NK-92 (cell line): ENCODE measurements around the gene SMYD3.
"Not testable (repeated sequence)": the region's sequence is repeated elsewhere in the genome, so short reads cannot be mapped to it uniquely, and the experiment has no call there.

Experiments used
- DNase-seq: peaks from one replicate; lab custom pipeline; 2025; ENCODE audit not compliant: unreplicated experiment; lab: John Stamatoyannopoulos, UW

SMYD3 gene

DNA sequence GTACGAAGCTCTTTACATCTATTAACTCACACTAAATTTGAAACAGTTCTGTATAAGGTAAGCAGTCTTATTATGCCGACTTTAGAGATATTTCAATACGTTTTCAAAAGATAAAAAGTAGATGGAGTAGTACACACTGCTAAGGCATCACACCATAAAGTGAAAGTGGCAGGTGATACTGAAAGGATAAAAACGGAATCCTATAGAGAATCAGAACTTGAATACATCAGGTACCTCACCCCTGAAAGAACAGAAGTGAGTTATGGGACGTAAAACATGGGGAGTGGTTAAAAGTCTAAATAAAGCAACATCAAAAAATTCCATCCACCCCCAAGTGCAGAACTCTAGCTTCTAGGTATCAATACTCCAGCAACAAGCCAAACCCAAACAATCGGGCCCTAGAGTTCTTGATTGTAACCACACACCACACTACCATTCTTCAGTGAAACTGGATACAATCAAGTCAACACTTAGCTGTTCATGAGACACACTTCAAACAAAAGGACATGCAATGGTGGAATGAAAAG, 142.6 kb downstream of the SMYD3 start:
- DNase-seq: no peak

DNA sequence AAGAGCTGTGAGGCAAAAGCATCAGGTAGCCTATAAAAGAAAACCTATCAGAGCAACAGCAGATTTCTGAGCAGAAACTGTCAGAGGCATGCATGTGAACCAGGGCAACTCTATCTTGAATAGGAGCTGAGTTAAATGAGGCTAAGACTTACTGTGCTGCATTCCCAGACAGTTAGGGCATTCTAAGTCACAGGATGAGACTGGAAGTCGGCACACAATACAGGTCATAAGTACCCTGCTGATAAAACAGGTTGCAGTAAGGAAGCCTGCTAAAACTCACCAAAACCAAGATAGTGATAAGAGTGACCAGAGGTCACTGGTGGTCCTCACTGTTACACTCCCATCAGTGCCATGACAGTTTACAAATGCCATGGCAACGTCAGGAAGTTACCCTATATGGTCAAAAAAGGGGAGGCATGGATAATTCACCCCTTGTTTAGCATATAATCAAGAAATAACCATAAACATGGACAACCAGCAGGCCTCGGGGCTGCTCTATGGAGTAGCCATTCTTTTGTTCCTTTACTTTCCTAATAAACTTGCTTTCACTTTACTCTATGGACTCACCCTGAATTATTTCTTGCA, 150.0 kb downstream of the SMYD3 start:
- not testable (repeated sequence) for DNase-seq

DNA sequence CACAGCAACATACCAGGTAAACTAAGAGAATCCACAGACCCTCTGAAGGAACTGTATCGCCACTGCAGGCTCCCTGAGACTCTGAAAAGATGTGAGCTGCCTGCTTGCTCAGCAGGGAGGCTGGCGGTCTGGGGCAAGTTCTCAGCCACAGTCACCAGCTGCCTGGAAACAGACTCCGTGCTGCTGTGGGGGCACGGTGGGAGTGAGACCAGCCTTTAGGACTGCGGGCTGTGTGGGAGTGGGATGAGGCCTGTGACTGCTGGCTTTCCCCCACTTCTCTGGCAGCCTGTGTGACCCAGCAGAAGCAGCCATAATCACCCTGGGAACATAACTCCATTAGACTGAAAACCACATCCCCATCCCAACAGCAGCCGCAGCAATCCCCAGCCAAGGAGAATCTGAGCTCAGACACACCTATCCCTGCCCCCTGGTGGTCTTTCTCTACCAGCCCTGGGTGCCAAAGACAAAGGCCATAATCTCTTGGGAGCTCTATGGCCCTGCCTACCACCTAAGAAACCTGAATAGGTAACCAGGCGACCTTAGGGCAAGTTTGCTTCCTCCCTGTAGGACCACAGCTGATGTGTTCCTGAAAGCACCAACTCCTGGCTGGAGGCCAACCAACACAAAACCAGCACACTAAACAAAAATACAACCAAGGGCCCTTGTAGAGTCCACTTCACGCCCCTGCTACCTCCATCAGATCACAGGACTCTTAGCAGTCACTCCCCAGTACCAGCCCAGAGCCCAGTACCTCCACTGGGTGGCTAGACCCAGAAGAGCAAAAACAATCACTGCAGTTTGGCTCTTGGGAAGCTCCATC, 151.5 kb downstream of the SMYD3 start:
- DNase-seq: no peak

DNA sequence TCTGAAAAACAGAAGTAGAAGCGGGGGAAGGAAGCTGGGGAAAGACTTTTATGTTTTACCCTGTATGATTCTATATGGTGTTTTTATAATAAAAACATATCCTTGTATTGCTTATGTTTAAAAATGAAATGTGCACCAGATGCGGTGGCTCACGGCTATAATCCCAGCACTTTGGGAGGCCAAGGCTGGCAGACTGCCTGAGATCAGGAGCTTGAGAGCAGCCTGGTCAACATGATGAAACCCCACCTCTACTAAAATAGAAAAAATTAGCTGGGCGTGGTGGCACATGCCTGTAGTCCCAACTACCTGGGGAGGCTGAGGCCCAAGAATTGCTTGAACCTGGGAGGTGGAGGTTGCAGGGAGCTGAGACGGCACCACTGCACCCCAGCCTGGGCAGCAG, 155.4 kb downstream of the SMYD3 start:
- DNase-seq: no peak

DNA sequence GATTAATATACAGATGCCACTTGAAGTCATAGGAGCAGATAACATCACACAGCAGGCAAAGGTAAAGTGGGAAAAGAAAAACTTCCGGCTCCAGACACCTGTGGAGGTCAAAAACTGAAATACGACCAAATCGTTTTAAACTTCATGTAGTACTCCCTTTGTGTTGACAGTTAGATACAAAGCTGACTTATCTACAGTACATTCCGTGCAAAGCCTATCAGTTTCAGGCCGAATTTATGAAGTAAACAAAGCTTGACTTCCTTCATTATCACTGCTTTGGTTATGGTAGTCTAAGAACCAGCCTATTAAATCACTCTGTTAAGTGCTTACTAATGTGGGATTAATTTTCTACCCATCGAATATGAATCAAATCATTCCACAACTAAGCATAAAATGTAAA, 156.3 kb downstream of the SMYD3 start:
- no peak for DNase-seq

DNA sequence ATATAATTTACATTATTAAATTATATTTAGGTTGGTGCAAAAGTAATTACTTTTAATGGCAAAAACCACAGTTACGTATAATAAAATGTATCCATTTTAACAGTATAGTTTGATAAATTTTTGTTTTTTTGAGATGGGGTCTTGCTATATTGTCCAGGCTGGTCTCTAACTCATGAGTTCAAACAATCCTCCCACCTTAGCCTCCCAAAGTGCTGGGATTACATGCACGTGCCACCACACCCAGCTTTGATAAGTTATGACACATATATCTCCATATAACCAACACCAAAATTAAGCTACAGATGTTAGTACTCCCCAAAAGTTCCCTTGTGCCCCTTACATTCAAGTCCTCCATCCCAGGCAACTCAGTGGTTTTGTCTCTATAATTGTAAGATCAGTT, 163.1 kb downstream of the SMYD3 start:
- DNase-seq: no peak

DNA sequence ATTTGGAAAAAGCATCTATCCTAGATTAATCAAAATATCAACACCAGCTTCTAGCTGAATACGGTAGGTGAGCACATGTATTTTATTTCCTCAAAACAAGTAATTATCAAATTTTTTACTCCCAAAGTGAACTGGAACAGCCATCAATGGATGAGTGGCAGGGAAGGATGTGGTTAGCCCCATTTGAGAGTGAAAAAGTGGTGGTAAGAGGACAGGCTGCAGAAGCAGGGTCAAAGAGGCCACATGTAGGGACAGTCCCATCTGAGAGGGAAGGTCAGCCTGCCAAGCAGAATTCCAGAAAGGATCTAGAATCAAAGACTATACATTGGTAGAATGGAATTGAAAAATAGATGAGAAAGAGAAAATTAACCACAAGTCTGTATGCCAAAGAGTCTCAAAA, 163.8 kb downstream of the SMYD3 start:
- DNase-seq: no peak

DNA sequence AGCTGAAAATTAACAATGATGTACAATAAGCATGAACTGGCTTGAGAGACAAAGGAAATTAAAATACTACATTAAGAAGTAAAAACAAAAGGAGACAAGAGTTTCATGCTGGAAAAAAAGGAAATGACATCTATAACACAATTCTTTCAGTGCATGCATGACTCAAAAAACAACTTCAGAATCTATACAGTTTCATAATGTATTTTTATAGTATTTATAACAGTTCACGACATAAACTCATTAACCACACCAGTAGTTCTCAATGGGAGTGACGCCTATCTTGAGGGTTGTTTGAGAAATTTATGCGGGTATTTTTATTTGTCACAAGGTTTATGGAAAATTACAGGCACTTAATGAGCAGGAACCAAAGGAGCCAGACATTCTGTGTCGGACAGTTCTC, 168.5 kb downstream of the SMYD3 start:
- no peak for DNase-seq

DNA sequence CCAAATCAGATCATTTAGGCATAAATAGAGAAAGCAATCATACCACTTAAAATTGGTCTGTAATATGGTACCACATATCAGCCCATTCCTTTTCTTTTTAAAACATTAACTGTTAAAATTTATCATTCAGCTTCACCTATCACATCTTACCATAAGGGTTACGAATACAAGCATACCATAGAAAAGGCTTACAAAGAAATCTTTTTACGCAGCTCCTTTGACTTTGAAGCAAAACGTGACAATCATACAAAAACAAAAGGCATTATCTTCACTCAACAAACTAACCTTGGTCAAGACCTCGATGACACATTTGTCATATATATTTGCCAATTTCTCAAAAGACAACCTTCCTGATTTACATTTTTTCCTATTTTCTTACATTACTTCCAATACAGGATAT, 169.0 kb downstream of the SMYD3 start:
- no peak for DNase-seq

DNA sequence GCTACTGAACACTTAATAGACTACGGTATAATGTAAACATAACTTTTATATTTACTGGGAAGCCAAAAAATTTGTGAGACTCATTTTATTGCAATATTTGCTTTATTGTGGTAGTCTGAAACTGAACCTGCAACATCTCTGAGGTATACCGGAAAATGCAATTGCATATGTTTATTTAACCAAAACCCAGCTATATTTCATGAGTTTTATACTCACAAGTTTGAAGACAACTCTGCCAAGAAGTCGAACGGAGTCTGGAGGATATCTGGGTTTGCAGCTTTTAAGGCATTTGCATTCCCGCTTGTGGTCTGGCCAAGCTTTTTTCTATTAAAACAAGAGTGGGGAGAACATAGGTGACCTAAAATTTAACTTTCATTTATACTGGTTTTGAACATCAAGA, 171.9 kb downstream of the SMYD3 start:
- no peak for DNase-seq

DNA sequence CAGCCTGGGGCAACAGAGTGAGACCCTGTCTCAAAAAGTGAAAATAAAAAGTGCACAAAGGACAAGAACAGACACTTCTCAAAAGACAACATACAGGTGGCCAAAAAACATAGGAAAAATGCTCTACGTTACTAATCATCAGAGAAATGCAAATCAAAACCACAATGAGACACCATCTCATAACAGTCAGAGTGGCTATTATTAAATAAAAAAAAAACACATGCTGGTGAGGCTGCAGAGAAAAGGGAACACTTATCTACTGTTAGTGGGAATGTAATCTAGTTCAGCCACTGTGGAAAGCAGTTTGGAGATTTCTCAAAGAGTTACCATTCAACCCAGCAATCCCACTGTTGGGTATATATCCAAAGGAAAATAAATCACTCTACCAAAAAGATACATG, 173.2 kb downstream of the SMYD3 start:
- no peak for DNase-seq

DNA sequence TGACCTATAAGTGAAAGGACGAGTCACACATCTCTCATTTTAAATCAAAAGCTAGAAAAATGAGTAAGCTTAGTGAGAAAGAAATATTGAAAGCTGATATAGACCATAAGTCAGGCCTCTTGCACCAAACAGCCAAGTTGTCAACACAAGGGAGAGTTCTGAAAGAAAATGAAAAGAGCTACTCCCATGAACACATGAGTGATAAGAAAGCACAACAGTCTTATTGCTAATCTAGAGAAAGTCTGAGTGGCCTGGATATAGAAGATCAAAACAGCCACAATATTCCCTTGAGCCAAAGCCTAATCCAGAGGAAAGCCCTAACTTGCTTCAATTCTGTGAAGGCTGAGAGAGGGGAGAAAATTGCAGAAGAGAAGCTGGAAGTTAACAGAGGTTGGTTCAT, 175.0 kb downstream of the SMYD3 start:
- no peak for DNase-seq

DNA sequence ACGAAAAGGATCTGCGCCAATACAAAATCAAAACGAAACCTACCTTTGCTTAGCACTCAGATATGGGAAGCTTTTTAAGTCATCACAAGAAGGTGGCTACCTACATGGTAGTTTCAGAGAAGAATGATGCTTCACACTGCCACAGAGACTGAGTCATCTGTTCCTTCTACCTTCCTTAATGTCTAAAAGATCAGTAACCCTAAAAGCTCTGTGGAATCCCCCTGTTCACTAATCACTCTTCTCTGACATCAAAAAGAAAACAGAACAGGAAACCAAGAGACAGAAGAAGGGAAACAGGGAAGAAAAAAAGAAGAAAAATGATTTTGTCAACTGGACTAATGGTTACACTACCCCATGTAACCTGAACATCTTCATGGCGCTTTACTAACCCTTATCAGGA, 177.2 kb downstream of the SMYD3 start:
- DNase-seq: no peak

DNA sequence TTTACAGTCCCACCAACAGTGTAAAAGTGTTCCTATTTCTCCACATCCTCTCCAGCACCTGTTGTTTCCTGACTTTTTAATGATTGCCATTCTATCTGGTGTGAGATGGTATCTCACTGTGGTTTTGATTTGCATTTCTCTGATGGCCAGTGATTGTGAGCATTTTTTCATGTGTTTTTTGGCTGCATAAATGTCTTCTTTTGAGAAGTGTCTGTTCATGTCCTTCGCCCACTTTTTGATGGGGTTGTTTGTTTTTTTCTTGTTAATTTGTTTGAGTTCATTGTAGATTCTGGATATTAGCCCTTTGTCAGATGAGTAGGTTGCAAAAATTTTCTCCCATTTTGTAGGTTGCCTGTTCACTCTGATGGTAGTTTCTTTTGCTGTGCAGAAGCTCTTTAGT, 177.8 kb downstream of the SMYD3 start:
- not testable (repeated sequence) for DNase-seq

DNA sequence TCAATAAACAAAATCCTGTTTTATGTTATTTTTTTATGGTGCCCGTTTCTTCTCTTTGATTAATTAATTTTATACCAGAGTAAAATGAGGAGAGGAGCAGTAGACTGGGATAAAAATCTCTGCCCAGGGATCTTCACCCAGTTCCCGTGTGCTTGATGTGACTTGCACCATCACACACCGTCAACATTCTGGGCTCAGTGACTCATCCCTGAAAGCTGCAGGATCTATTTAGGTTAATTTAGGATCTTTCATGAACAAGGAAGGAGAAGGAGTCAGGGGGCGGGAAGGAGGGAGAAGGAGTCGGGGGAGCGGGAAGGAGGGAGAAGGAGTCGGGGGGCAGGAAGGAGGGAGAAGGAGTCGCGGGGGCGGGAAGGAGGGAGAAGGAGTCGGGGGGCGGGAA, 182.4 kb downstream of the SMYD3 start:
- DNase-seq: no peak

DNA sequence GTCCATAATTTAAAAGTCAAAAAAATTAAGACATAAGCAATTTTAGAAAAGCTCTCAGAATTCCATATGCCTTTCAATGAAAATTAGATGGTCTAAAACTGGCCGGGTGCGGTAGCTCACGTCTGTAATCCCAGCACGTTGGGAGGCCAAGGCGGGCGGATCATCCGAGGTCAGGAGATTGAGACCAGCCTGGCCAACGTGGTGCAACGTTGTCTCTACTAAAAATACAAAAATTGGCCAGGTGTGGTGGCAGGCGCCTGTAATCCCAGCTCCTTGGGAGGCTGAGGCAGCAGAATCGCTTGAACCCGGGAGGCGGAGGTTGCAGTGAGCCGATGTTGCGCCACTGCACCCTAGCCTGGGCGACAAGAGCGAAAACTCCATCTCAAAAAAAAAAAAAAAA, 183.0 kb downstream of the SMYD3 start:
- not testable (repeated sequence) for DNase-seq

DNA sequence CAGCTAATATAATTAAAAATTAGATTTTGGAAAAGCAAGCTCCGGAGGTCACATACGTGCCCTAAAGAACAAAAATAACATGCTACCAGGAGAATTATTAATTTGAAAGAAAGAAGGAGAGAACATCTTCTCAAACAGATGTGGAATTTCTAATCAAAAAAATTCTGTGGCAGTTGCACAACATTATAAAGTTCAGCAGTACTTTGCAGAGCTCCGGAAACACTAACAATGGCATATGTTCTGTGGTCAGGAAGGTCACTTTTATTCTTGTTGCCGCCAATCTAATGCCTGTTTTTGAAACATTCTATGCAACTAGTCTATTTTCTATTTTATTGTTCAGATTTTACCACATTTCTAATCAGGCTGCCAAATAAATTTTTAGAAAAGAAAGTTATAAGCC, 186.8 kb downstream of the SMYD3 start:
- no peak for DNase-seq

DNA sequence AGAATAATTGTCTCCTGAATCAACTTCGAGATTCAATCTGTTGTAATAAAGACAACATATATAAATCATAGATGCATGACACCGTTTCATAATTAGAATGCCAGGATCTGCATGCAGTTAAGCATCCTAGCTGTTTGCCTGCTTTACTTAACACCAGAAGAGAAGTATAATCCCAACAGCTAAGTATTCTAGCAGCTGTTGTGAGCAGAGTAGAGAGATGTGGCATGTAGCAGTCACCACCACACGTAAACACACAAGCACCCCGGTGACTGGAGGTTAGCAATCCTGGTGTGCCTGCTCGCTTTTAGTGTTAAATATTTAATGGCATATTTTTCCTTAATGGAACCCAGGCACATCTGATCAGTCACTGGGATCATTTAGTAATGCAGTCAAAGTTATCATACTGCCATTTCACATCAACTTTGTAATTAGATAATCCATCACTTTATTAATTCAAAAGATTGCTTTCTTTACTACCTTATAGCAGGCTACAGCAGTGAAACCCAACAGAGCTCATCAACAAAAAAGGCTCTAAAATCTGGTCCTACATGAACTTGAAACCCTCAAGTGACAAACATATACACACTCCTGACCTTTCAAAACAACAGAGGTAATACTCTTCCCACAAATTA, 187.9 kb downstream of the SMYD3 start:
- DNase-seq: no peak

DNA sequence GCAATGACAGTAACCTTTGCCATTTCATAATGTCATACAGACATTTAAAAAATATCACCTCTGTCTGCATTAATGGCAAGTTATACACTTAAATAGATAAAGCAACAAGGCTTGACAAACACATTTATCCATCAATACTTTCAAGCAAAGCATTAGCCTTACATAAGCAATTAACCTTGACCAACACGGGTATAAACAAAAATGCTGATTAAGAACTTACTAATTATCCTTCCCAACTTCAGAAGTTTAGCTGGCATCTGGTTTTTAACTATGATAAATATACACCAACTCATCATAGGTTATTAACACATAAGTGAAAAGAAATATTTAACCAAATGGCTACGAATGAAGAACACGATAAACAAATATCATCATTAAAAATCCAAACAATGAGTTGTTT, 188.5 kb downstream of the SMYD3 start:
- no peak for DNase-seq

DNA sequence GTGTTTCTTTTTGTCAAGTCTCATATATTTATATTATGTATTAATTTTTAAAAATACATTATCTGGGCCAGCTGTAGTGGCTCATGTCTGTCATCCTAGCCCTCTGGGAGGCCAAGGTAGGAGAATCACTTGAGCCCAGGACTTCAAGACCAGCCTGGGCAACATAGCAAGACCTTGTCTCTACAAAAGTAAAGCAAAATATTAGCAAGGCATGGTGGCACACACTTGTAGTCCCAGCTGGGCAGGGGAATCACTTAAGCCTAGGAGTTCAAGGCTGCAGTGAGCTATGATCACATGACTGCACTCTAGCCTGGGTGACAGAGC, 189.1 kb downstream of the SMYD3 start:
- no peak for DNase-seq

DNA sequence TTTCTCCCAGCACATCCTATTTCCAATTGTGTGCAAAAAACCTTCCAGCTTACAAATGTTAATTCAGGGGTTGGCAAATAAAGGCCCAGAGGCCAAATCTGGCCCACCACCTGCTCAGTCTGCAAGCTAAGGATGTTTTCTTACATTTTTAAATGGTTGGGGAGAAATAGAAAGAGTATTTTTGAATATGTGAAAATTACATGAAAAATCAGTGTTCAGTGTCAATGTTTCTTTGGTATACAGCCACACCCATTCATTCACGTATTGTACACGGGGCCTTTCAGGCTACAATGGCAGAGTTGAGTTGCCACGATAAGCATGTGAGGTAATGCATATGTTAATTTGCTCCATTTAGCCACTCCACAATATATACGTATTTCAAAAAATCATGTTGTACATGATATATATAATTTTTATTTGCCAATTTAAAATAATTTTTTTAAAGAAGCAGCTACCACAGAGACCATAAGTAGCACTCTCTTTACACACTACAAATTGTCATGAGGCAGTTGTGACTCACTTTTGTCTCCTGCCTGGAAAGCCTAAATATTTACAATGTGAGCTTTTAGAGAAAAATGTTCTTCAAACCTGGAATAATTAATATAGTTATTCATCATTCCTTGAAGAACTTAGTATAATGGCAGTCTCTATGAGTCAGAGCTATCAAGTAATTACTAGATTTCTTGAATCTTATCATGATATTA, 189.6 kb downstream of the SMYD3 start:
- no peak for DNase-seq

DNA sequence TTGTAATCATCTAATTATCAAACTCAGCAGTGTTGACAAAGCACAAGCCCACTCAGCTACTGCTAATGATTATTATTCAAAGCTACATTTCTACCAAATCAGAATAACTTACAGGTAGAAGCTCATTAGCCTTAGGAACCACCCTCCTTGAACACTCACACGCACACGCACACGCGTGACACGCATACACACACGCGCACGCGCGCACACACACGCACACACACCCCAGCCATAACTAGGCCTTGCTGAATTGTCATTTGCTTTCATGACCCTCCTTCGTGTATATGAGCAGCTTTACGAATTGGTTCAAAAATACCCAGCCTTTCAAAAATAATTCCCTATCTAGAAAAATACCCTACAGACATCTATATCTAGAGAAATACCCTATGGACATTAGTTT, 195.6 kb downstream of the SMYD3 start:
- no peak for DNase-seq
